ENCODE data around the gene IGF1.

IGF1 gene

DNA sequence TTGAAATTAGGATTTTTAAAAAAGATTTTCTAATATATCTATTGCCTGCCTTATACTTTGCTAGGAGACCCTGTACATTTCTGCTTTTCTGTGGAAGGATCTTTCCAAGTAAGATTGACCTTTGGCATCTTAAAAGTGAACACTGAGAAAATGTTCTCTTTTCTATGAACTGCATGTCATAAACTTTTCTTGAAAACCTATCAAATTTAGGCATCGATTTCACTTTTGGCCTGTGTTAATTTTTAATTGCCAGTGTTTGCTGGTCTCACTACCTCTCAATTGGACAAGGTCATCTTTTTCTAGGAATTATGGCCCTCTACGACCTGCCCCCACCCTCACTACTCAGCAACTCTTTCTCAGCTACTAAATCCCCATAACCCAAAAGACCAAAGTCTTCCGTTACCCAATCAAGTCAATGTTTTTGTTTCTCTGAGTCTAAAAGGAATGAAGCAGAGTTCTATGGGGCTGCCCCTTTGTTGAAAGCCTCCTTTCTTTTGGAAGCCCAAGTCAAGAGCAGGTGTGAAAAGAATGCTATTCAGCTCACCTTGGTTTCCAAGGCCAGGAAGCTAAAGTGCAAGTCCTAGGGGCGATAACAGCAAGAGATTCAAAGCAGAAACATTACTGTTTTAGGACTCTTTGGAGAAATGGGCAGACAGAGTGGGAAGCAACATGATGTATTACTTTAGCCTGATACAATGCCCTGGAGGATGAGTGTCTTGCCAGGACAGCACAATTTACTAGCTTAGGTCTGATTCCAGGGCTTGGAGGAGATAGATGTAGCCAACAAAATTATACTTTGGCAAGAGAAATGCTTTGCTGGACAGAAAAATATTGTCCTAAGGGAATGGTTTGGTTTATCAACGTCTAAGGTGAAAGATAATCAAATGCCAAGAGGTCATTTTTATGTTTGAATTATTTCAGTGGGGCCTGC, 55.0 kb downstream of the IGF1 start:
- DNase-seq, result no peak

DNA sequence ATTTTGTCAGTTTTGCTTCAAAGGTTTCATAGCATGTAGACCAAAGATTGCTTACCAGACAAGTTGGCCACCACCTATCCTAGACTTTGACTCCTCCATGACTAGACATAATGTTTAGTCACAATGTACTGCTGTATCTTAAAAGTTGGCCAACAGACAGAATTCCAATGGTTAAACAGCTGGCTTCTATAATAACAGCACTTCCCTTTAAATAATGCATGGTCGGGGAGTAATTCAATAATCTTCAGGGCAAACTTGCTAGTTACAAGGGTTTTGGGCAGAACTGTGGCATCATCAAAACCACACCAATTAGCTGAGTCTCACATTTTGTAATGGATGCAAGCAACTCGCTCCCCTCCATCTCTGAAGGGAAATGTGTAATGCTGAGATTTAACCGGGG, 56.9 kb downstream of the IGF1 start:
- DNase-seq, result no peak

DNA sequence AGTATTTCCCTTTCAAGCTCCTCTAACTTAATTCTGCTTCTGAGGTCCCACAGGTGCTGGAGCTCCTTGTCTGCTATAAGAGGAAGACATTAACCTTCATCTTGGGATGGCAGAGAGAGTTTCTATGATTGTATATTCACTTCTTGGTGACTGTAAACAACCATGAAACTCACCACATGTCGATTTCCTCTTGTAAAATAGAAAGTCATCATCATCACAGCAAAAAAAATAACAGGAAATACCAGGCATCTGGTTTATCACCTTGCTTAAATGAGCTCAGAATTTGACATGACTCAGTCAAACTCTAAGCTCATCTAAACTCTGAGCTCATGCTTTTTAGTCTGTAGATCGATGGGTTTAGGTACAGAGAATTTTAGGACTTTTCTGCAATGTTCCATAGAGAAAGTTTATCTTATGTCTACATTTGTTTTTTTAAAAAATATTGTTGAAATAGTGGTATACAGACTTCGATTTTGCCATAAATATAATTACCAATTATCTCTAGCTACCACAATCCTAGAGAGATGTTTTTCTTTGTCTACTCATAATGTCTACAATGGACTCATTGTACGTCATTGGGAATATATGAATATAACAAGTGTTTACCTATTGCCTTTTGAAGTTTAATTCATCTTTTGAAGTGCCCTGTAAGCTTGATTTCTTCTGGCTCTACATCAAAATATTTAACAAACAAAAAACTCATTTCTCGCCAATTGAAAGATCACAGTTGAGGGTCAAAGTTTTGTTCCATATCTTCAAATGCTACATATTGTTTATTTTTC, 58.4 kb downstream of the IGF1 start:
- DNase-seq, result no peak

DNA sequence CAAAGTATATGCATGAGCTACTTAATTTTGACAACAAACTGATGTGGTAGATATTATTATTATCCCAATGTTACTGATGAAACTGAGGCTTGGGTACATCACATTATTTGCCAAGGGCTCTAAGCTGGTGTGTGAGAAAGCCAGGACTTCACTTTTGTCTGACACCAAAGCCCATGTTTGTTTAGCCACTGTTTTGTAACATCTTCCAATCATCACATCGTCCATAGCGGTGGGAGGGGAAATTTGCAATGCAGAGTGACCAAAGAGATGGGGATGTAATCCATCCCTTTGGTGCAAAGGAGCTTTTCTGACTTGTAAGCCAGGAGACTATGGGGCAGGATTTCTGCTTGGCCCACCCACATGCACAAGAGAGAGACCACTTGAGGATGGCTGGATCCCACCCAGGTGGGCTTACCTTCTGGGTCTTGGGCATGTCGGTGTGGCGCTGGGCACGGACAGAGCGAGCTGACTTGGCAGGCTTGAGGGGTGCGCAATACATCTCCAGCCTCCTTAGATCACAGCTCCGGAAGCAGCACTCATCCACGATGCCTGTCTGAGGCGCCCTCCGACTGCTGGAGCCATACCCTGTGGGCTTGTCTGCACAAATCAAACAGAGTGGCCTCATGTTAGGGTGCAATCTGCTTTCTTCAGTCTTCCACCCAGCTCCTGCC, 61.1 kb downstream of the IGF1 start:
- DNase-seq, result no peak

DNA sequence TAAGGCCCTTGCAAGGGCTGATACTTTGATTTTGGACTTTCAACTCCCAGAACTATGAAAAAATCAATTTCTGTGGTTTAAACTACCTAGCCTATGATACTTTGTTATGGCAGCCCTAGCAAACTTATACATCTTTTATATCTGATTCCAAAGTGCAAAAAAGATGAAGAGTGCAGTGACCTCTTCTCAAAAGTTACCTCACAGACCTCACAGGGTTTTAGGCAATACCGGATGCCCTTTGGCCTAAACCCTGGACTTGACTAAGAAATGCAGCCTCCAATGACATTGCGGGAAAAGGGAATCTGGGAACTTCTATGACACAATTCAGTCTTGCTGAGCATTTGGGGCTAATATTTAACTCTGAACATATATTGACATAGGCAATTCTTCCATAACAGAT, 63.3 kb downstream of the IGF1 start:
- DNase-seq, result no peak

DNA sequence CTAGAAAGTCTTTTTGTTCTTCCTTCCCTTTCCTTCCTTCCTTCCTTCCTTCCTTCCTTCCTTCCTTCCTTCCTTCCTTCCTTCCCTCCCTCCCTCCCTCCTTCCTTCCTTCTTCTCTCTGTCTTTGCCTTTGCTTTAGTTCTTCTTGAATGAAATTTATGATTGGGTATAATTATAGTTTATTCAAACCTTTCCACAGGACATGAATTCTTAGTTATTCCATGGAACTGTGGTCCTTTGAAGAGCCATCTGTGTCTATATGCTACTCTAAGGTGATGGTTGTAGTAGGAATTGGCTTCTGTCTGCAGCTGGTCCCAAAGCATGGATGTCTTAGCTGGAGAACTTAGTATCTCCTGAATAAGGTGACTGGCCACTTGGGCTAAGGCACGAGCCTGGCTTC, 64.8 kb downstream of the IGF1 start:
- DNase-seq, result no peak

DNA sequence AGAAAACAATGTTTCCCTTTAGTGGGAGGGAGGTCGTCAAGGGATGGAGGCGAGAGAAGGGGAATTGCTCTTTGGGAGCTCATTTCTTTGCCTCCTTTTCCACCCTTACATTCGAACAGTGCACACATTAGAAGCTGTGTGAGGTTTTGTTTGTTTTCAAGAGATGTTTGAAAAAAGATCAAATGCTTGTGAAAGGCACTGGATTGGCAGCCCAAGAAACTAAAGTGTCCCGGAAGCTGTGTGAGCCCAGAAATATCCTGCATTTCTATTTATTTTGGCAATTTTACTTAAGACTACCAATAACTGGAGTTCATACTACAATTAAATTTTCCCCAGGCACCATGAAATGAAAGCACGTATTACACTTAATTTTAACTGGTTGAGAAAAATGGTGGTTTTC, 67.0 kb downstream of the IGF1 start:
- no peak for DNase-seq

DNA sequence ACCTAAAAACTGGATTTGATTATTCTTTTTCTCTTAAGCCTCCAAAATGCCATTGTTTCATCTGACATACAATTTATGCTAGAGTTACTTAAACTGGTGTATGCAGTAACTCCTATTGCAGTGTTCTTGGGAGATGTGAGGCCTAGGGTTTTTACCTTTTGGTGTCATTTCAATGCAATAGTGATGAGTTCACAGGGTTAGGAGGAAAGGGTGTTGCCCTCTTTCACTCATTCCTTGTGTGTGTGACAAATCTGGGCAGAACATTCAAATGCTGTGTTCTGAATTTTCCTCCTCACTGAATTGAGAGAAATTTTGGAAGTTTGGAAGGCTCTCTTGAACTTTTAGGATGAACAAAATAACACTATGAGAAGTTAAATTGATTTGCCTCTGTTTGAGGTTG, 69.9 kb downstream of the IGF1 start:
- DNase-seq, result no peak

DNA sequence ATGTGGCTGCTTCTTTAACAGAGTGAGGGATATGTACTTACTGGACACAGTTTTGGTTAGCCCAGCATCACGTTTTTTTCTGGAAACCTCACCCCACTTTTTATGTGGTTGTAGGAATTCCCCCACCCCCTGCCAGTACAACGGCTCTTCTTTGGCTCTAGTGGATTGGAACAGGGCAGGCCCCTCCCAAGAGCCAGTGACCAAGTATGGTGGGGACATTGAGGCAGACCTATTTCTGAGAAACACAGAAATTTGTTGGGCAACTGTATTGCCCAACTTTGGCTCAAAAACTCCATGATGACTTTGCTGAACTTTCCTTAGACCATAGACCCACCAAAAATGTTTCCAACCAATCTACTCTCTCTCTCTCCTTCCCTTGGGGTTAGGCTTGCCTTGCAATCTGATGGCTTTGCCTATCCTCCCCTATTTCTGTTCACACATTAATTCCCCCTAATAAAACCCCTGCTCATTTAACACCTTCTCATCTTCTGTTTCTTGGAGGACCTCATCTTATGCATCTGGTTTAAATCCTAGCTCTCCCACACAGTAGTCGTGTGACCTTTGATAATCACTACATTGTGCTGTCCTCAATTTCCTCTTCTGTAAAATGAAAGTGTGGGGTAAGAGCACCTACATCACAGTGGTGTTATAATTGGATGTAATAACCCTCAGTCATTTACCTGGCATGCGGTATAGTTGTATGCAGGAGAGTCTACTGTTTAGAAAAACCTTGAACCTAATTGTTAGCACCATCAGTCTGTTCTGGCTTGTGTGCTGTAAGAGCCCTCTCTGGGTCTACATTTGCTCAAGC, 71.7 kb downstream of the IGF1 start:
- DNase-seq, result no peak

DNA sequence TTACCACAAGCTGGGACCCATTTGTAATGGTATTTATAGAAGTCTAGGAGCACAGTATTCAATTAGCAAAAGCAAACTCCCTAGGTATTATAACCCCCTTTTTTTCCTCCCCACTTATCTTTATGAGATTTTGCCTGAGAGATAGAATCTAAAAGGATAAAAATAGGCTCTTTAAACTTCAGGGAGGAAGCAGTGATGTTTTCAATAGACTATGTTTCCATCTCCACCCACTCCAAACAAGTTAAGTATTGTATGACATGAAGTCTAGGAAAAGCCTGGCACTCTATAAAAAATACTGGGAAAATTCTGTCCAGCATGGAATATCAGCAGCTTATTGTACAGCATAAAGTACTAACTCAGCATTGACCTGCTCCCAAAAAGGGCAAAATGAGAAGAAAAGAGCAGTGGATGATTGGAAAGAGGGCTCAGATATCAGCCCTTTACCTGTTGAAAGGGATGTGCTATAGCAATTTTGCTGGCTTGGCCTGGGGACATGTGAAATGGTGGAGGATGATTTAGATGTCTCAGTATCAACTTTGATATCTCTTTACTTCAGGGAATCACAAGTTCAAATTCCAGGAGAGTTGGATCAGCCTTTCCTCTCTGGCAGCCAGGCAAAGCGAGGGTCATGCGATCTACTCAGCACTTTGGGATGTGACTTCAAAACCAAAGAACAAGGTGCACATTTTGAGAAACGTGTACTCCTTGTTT, 72.4 kb downstream of the IGF1 start:
- no peak for DNase-seq

DNA sequence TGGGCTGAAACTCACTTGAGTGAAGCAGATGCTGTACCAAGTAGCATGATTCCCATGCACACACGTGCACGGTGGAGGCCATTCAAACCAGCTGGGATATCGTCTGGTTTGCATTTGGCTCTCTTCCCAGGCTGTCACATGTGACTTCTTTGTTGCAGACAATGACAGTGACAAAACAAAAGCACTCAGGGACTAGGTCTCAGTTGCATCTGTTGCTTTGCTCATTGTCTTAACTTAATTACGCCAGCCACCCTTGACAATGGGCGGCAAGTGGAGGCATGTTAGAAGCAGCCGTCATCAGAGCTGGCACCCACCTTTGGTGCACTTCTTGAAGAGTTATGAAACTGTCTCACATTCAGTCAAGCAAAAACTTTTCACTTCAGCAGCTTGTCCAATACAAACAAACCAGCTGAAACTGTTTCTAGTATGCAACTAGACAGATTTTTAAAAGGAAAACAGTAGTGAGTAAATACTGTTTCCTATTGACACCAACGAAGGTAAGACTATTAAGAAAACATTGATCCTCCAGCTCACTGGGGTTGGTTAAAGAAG, 74.3 kb downstream of the IGF1 start:
- peak; percentile 79 for DNase-seq

DNA sequence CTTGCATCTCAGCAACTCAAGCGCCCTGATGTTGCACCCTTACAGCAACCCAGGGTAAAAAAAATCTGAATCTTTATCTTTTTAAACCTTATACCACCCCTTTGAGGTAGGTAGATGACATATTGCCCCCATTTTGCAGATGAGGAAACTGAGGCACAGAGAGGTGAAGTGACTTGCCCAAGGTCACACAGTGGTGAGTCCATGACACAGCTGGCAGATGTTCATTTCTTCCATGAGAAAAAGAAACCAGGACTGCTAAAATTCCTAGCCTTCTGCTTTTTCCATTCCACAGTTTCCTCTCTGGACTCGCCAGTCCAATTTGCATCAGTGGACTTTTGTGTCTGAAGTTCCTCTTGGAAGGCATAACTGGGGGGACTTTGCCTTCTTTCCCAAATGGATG, 79.3 kb downstream of the IGF1 start:
- DNase-seq, result no peak

DNA sequence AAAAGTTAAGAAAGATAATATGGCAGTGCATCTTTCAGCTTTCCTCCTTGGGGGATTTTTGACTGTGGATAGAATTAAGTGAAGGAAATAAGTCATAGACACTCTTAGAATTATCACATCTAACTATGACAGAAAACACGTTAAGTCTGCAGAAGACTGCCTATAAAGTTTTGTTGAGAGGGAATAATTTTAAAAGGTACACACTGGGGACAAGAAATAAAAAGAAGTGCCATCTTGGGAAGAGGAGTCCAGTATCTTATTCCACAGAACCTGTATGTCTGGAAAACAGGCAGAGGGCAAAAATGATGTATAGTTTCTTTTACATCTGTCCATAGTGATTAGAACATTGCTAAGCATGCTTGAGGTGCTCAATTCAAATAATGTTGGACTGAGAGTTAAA, 80.7 kb downstream of the IGF1 start:
- DNase-seq, result no peak

DNA sequence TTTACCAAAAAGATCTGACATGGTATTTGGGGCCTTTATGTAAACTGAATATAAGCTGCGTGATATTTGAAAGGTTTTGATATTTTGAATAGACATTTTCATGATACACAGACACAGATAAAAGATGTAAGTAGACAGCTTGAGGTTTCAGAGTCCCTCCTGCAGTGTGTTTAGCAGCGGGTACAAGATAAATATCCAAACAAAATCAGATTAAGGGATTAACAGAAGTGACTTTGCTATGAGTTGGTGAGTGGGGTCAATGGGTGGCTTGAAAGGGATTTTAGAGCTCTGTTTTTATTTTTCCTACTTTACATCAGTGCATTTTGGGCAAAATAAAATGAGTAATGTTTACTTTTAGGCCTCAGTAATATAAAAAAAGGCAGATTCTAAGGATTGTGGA, 84.1 kb downstream of the IGF1 start:
- no peak for DNase-seq

DNA sequence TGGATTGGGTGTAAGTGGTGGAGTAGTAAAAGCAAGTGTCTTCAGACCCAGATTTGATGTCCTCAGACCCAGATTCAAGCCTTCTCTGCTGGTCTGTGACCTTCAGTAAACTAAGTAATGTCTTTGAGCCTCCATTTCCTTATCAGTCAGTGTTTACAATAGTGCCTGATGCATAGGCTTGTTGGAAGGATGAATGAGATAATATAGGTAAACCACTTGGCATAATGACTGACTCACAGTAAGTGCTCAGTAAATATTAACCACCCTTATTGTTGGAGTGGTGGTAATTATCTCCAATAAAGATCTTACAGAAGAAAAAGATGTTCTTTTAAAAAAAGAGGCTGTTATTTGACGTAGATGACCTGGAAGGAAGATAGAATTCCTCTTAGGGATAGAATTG, 86.2 kb downstream of the IGF1 start:
- DNase-seq, result no peak

DNA sequence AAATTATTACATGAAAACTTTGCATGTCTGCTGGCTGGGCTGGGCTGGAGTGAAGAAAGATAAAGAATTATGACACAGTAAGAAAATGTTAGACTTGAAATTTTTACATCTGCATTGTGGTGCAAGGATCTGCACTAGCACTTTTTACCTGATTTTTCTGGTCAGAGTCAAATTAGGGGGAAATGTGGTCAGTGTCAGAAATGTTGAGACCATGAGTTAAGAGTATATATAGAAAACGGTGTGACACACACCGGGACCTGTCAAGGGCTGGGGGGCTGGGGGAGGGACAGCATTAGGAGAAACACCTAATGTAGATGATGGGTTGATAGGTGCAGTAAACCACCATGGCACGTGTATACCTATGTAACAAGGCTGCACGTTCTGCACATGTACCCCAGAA, 90.3 kb downstream of the IGF1 start:
- no peak for DNase-seq

DNA sequence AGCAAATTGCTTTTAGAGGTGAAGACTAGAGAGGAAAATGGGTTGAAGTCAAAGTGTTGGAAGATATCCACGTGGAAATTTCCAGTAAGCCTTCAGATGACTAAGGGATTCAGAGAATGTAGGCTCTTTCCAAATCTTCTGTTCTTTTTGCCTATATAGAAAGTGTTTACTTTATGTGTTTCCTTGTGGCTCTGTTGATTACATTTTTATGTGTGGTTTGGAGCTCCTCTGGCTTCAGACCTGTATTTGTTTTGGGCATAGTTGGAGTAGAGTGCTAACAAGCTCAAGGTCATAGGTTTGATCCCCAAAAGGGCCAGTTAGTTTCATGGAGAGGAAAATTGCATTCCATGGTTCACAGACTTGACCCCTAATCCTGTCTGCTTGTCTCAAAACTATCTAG, 91.9 kb downstream of the IGF1 start:
- no peak for DNase-seq

DNA sequence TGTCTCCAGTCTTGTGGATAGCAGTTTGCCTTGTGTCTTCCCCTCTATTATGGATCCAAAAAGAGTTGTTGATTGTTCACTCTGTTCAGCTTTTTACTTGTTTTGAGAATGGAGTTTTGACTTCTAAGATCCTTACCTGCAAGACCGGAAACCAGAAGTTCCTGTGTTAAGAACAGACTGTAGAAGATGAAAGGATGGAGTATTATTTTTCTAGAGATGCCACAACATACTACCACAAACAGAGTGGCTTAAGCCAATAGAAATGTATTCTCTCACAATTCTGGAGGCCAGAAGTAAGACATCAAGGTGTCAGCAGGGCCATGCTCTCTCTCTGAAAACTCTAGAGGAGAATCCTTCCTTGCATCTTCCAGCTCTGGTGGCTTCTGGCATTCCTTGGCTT, 95.0 kb downstream of the IGF1 start:
- no peak for DNase-seq

DNA sequence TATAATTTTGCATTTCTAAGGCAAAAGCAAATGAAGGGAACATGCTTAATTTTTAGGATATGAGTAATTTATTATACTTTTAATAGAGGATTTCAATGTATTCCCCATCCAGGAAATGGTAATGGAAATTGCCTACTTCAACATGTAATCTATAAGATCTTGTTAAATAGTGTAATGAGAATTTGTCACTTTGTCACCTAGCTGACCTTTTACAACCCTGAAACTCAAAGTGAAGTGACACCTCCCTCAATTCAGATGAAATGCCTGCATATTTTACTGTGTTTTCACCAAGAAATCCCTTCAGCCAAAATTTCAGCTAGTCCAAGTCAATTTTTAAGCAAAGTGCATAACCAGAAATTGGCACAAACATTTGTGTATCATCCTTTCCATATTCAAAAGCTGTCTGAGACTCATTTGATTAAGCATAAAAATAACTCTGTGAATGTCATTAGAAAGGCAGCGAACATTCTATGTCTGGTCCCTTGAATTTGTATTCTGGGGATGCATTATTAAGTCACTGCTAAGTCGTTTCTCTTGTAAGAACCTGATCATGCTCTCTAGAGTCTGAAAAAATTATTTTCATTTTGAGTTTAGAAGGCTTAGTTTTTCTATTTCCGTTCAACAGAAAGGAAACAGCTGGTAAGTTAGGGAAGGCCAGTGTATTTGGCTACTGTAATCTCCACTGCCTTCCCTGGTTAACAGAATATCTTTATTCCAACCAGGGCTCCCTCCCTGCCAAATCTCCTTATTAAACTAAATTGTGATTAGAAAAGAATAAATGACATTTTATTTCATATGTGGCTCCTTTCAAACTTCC, 100.8 kb downstream of the IGF1 start:
- DNase-seq, result no peak

DNA sequence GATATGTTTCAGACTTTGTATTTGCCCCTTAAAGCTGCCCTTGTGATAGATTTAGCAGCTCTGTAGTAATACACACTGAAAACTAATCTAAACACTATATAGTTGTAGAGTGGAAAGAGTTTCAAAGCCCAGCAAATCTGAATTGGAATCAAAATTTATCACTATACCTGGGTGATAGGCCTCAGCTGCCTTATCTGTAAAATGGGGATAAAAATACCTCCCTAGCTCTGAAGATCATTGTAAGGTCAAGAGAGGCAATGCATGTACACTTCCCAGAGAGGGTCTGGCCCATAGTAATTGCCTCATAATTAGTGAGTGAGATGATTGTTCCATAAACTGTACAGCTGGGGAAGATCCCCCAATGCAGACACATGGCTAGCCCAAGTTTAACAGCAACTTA, 103.6 kb downstream of the IGF1 start:
- no peak for DNase-seq

DNA sequence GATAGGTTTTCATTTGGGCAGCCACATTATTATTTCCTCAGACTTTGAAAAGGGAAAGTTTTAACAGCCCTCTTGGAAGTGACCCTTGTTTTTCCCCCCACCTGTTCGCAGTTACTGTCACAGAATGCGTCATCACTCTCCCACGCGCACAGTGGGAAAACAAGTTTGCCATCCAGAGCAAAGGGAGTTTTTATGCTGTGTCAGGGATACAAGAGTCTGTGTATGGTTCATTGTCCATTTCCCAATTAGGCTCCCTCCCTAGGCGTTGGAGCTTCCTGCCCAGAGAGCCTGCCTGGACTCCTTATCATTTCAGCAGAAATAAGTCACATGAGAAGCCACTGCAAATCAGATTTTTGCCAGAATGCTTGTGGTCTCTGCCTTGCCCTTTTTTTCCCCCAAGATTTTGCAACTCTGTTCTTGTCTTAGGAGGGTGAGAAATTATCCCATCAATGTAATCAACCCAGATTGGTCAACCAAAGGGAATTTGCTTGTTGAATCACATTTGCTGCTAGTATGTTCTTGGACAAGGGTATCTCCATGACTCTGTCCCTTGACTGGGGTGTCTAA, 104.1 kb downstream of the IGF1 start:
- no peak for DNase-seq

All from midbrain (tissue), 1 donor.